ENCODE measurements around the gene EMILIN2. TPM values are rescaled to one million over a fixed set of nuclear protein-coding genes. Genes with fewer than 3 reads are reported as not detected.

Gene EMILIN2
- total and polyA plus RNA-seq, 2 of the 13 experiments (the other 11 are each of a cell fraction or from before 2014, with no cell fraction given), result 7.6 to 8.2 TPM

DNA sequence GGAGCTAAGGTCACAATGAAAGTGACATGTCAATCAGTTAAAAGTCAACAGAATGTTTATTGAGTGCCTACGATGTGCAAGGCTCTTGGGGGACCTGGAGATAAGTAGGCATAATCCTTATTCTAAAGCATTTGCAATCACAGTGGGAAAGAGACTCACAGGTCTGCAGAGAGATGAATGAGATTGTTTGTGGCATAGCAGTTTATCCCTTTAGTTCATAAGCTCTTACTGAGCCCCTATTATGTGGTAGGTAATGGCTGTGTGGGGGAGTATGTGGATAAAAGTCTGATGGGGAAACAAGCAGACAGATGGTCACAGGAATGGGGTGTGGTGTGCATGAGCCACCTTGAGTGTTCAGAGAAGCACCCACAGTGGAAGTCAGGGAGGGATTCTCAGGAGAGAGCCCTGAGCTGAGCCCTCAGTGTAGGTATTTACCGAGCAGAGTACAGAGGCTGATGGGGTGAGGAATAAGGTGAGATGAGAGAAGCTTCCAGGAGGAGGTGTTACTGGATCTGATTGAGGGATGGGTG, 48.1 kb downstream of the EMILIN2 start:
- intact Hi-C loops (cut with micrococcal nuclease; ENCODE audit: unreplicated experiment) (no loop called here), in situ Hi-C loops (cut with HindIII; ENCODE audit: extremely low pct_ligation_motif_present, low pct_unique_long_range_greater_than_20kb) (no loop called here)
- TF ChIP-seq ZNF841 (CRISPR knock-in tag; IDR thresholded peaks at IDR 0.05; ENCODE audit: borderline replicate concordance), result no peak
- peak; percentile 40 for TF ChIP-seq PPARG (CRISPR knock-in tag; conservative IDR thresholded peaks at IDR 0.05)
- TF ChIP-seq DNMT1 (CRISPR knock-in tag; IDR thresholded peaks at IDR 0.05), result no peak
- TF ChIP-seq SRY (CRISPR knock-in tag; IDR thresholded peaks at IDR 0.05), result no peak
- no peaks in the 10 kb centered on the region for H3K36me3 ChIP-seq (replicated peaks in 1 of 2; ENCODE audit: control insufficient read depth in 1 of 2, insufficient read depth in 2 of 2, low read length in 2 of 2)
- DNase-seq (ENCODE audit: low spot score), result no peak
- ChIA-PET CTCF (ENCODE audit: low intra/inter-chr PET ratio, low total read pairs) (no interaction called here), POLR2A (no interaction called here)
- H3K27me3 ChIP-seq (ENCODE audit: control insufficient read depth in 1 of 2, insufficient read depth in 2 of 2, low read length in 2 of 2), result peaks cover 2 to 24% of the 10 kb centered on the region in 2 experiments; a peak in 4 of 5 replicates
- peak overlapping the region; percentile 58; the same call in 1 of the 2 replicates for H3K4me2 ChIP-seq (ENCODE audit: low read depth, low read length)
- no peaks in the 10 kb centered on the region for H4K20me1 ChIP-seq (ENCODE audit: insufficient read depth, low read length)
- H3K9ac ChIP-seq (ENCODE audit: insufficient read depth, low read depth, low read length), result no peak overlapping the region
- H3K79me2 ChIP-seq (ENCODE audit: insufficient read depth, low read length), result no peaks in the 10 kb centered on the region
- peaks cover 45% of the 10 kb centered on the region for H3K4me1 ChIP-seq (ENCODE audit: insufficient read depth, low read length)
- no TSS peak for BruUV-seq (replicated peaks)
- H3K27ac ChIP-seq (ENCODE audit: extremely low read length, insufficient read depth, low read length), result no peak overlapping the region
- no peak for ATAC-seq
- H3K4me3 ChIP-seq (replicated peaks in 1 of 3; ENCODE audit: insufficient read depth in 1 of 3, low read depth in 2 of 3, low read length in 3 of 3), result no peak overlapping the region
- 11% methylated on average over 2 of the region's 2 CpGs for WGBS (ENCODE audit: low lambda C conversion rate)
- no peaks in the 10 kb centered on the region for H3K9me3 ChIP-seq (ENCODE audit: low read length)
- H2AFZ ChIP-seq (ENCODE audit: low read length), result no peak overlapping the region
- FAIRE-seq, result no peak

- intact Hi-C loops (cut with micrococcal nuclease; ENCODE audit: unreplicated experiment), result no loop called here
- H3K79me2 ChIP-seq (ENCODE audit: insufficient read depth, low read length), result no peaks in the 10 kb centered on the region
- no peak for FAIRE-seq
- no peak overlapping the region for H2AFZ ChIP-seq (ENCODE audit: low read length)
- 81% methylated on average over 7 of the region's 7 CpGs for WGBS (ENCODE audit: low lambda C conversion rate)
- H3K4me2 ChIP-seq (ENCODE audit: low read depth, low read length), result no peak overlapping the region
- H3K36me3 ChIP-seq (replicated peaks in 1 of 2; ENCODE audit: control insufficient read depth in 1 of 2, insufficient read depth in 2 of 2, low read length in 2 of 2), result no peaks in the 10 kb centered on the region
- no peak overlapping the region for H3K4me3 ChIP-seq (replicated peaks in 1 of 3; ENCODE audit: insufficient read depth in 1 of 3, low read depth in 2 of 3, low read length in 3 of 3)
- H3K27me3 ChIP-seq (ENCODE audit: control insufficient read depth in 1 of 2, insufficient read depth in 2 of 2, low read length in 2 of 2), result peaks cover 4 to 27% of the 10 kb centered on the region in 2 experiments; a peak in 4 of 5 replicates
- ChIA-PET CTCF (ENCODE audit: low intra/inter-chr PET ratio, low total read pairs) (no interaction called here), POLR2A (no interaction called here)
- in situ Hi-C loops (cut with HindIII; ENCODE audit: extremely low pct_ligation_motif_present, low pct_unique_long_range_greater_than_20kb), result no loop called here
- BruUV-seq (replicated peaks), result no TSS peak
- H3K4me1 ChIP-seq (ENCODE audit: insufficient read depth, low read length), result peaks cover 45% of the 10 kb centered on the region
- no peaks in the 10 kb centered on the region for H3K9me3 ChIP-seq (ENCODE audit: low read length)
- no peak overlapping the region for H3K27ac ChIP-seq (ENCODE audit: extremely low read length, insufficient read depth, low read length)
- H3K9ac ChIP-seq (ENCODE audit: insufficient read depth, low read depth, low read length), result no peak overlapping the region
- TF ChIP-seq TFDP2 (CRISPR knock-in tag; IDR thresholded peaks at IDR 0.05) (no peak), ZNF331 (CRISPR knock-in tag; IDR thresholded peaks at IDR 0.05) (peak; percentile 94), CBX1 (IDR thresholded peaks at IDR 0.05; ENCODE audit: low read depth) (no peak), TFE3 (CRISPR knock-in tag; IDR thresholded peaks at IDR 0.05) (no peak), RCOR2 (CRISPR knock-in tag; IDR thresholded peaks at IDR 0.05) (no peak), IKZF1 (IDR thresholded peaks at IDR 0.05) (no peak), ZNF562 (CRISPR knock-in tag; IDR thresholded peaks at IDR 0.05; ENCODE audit: borderline replicate concordance) (no peak)
- no peak for ATAC-seq
- DNase-seq (ENCODE audit: low spot score), result no peak
- H4K20me1 ChIP-seq (ENCODE audit: insufficient read depth, low read length), result no peaks in the 10 kb centered on the region
These were observed 48.6 kb downstream of the EMILIN2 start for GRCh38 chr18:2895391-2895790.

Measured in HepG2 (cell line).